ENCODE data around the gene ACY1.

The ACY1 gene

GRCh38 chr3:51942603-51943450, 40.5 kb upstream of the ACY1 start:
- DNase-seq (peak in 1 of 3 experiments; percentile 43), ATAC-seq (replicated peaks) (no peak)
- peaks cover 5% of the 10 kb centered on the region for H3K36me3 Mint-ChIP-seq (ENCODE audit: insufficient read depth)
- no peaks in the 10 kb centered on the region for H3K27me3 Mint-ChIP-seq
- H3K4me3 Mint-ChIP-seq, result peak overlapping the region; percentile 86 to 92
- H3K9me3 Mint-ChIP-seq, result no peaks in the 10 kb centered on the region
- peaks cover 28 to 34% of the 10 kb centered on the region in 2 donors for H3K4me1 Mint-ChIP-seq (ENCODE audit: low read depth in 2 of 2)
- H3K27ac Mint-ChIP-seq, result peak overlapping the region; percentile 89 to 93

GRCh38 chr3:51943451-51944391, 39.6 kb upstream of the ACY1 start:
- ATAC-seq (replicated peaks) (no peak), DNase-seq (no peak)
- H3K36me3 Mint-ChIP-seq (ENCODE audit: insufficient read depth), result peaks cover 4% of the 10 kb centered on the region
- peak overlapping the region; percentile 89 to 93 for H3K27ac Mint-ChIP-seq
- H3K4me3 Mint-ChIP-seq, result peak overlapping the region in 1 of 2 donors; percentile 92
- H3K27me3 Mint-ChIP-seq, result no peaks in the 10 kb centered on the region
- H3K4me1 Mint-ChIP-seq (ENCODE audit: low read depth in 2 of 2), result peaks cover 28 to 34% of the 10 kb centered on the region in 2 donors
- no peaks in the 10 kb centered on the region for H3K9me3 Mint-ChIP-seq

- no peaks in the 10 kb centered on the region for H3K9me3 Mint-ChIP-seq
- peaks cover 4% of the 10 kb centered on the region for H3K36me3 Mint-ChIP-seq (ENCODE audit: insufficient read depth)
- no peaks in the 10 kb centered on the region for H3K27me3 Mint-ChIP-seq
- H3K4me1 Mint-ChIP-seq (ENCODE audit: low read depth in 2 of 2), result peaks cover 25 to 27% of the 10 kb centered on the region in 2 donors
- DNase-seq (no peak), ATAC-seq (replicated peaks) (no peak)
- H3K27ac Mint-ChIP-seq, result peak overlapping the region; percentile 89 to 93
- peak overlapping the region in 1 of 2 donors; percentile 23 for H3K4me3 Mint-ChIP-seq
Measured at GRCh38 chr3:51944451-51945021, 38.8 kb upstream of the ACY1 start.

- ATAC-seq (replicated peaks) (no peak), DNase-seq (no peak)
- no peaks in the 10 kb centered on the region for H3K27me3 Mint-ChIP-seq
- H3K27ac Mint-ChIP-seq, result peak overlapping the region in 1 of 2 donors; percentile 93
- no peak overlapping the region for H3K4me3 Mint-ChIP-seq
- no peaks in the 10 kb centered on the region for H3K9me3 Mint-ChIP-seq
- H3K36me3 Mint-ChIP-seq (ENCODE audit: insufficient read depth), result peaks cover 4% of the 10 kb centered on the region
- H3K4me1 Mint-ChIP-seq (ENCODE audit: low read depth in 2 of 2), result peaks cover 23 to 25% of the 10 kb centered on the region in 2 donors
Measured at GRCh38 chr3:51945031-51945840, 38.1 kb upstream of the ACY1 start.

- ATAC-seq (replicated peaks), result no peak
- DNase-seq, result no peak
- Mint-ChIP-seq H3K4me3 (no peak overlapping the region), H3K4me1 (ENCODE audit: low read depth in 2 of 2) (peaks cover 15 to 16% of the 10 kb centered on the region in 2 donors), H3K27ac (no peak overlapping the region), H3K36me3 (ENCODE audit: insufficient read depth) (peaks cover 4% of the 10 kb centered on the region), H3K27me3 (no peaks in the 10 kb centered on the region), H3K9me3 (no peaks in the 10 kb centered on the region)
Measured at GRCh38 chr3:51945926-51946705, 37.2 kb upstream of the ACY1 start.

GRCh38 chr3:51946796-51947195, 36.5 kb upstream of the ACY1 start:
- Mint-ChIP-seq H3K4me3 (no peak overlapping the region), H3K27me3 (no peaks in the 10 kb centered on the region), H3K36me3 (ENCODE audit: insufficient read depth) (peaks cover 2% of the 10 kb centered on the region), H3K27ac (no peak overlapping the region), H3K9me3 (no peaks in the 10 kb centered on the region), H3K4me1 (ENCODE audit: low read depth in 2 of 2) (peaks cover 10 to 11% of the 10 kb centered on the region in 2 donors)
- no peak for DNase-seq
- no peak for ATAC-seq (replicated peaks)

GRCh38 chr3:51947215-51947900, 36.0 kb upstream of the ACY1 start:
- Mint-ChIP-seq H3K27ac (no peak overlapping the region), H3K9me3 (no peaks in the 10 kb centered on the region), H3K4me3 (no peak overlapping the region), H3K36me3 (ENCODE audit: insufficient read depth) (no peaks in the 10 kb centered on the region), H3K4me1 (ENCODE audit: low read depth in 2 of 2) (peaks cover 4 to 7% of the 10 kb centered on the region in 2 donors), H3K27me3 (no peaks in the 10 kb centered on the region)
- ATAC-seq (replicated peaks) (no peak), DNase-seq (no peak)

GRCh38 chr3:51948016-51948580, 35.2 kb upstream of the ACY1 start:
- H3K4me1 Mint-ChIP-seq (ENCODE audit: low read depth in 2 of 2), result peaks cover 0 to under 1% of the 10 kb centered on the region in 2 donors

GRCh38 chr3:51949121-51949520, 34.2 kb upstream of the ACY1 start:
- DNase-seq (no peak), ATAC-seq (replicated peaks) (no peak)
- Mint-ChIP-seq H3K36me3 (ENCODE audit: insufficient read depth) (peaks cover 4% of the 10 kb centered on the region), H3K27me3 (peaks cover 9 to 11% of the 10 kb centered on the region in 2 donors), H3K4me1 (ENCODE audit: low read depth in 2 of 2) (no peaks in the 10 kb centered on the region), H3K4me3 (no peak overlapping the region), H3K9me3 (no peaks in the 10 kb centered on the region), H3K27ac (no peak overlapping the region)

More at GRCh38 chr3:51948016-51948580, 35.2 kb upstream of the ACY1 start:
- Mint-ChIP-seq H3K27me3 (peaks cover 0 to under 1% of the 10 kb centered on the region in 2 donors), H3K9me3 (no peaks in the 10 kb centered on the region), H3K36me3 (ENCODE audit: insufficient read depth) (peaks cover 4% of the 10 kb centered on the region), H3K4me3 (no peak overlapping the region), H3K27ac (no peak overlapping the region)
- no peak for ATAC-seq (replicated peaks)
- no peak for DNase-seq

- Mint-ChIP-seq H3K27me3 (peaks cover 13 to 24% of the 10 kb centered on the region in 2 donors), H3K27ac (no peak overlapping the region), H3K9me3 (no peaks in the 10 kb centered on the region), H3K4me1 (ENCODE audit: low read depth in 2 of 2) (no peaks in the 10 kb centered on the region), H3K36me3 (ENCODE audit: insufficient read depth) (peaks cover 4% of the 10 kb centered on the region), H3K4me3 (no peak overlapping the region)
- DNase-seq (no peak), ATAC-seq (replicated peaks) (no peak)
Measured at GRCh38 chr3:51950899-51951298, 32.4 kb upstream of the ACY1 start.

- H3K9me3 Mint-ChIP-seq, result no peaks in the 10 kb centered on the region
- no peak for DNase-seq
Measured at GRCh38 chr3:51953445-51953844, 29.9 kb upstream of the ACY1 start.

More at GRCh38 chr3:51953445-51953844, 29.9 kb upstream of the ACY1 start:
- H3K4me1 Mint-ChIP-seq (ENCODE audit: low read depth in 2 of 2), result peaks cover 4 to 7% of the 10 kb centered on the region in 2 donors
- peaks cover 28 to 29% of the 10 kb centered on the region in 2 donors for H3K27me3 Mint-ChIP-seq
- peaks cover 4% of the 10 kb centered on the region for H3K36me3 Mint-ChIP-seq (ENCODE audit: insufficient read depth)
- ATAC-seq (replicated peaks), result no peak
- no peak overlapping the region for H3K27ac Mint-ChIP-seq
- H3K4me3 Mint-ChIP-seq, result no peak overlapping the region
